ENCODE measurements around the gene CCDC124.

GRCh38 chr19:17886515-17886914 lies 46.3 kb upstream of the CCDC124 start:
- TF ChIP-seq, protein P1, sequence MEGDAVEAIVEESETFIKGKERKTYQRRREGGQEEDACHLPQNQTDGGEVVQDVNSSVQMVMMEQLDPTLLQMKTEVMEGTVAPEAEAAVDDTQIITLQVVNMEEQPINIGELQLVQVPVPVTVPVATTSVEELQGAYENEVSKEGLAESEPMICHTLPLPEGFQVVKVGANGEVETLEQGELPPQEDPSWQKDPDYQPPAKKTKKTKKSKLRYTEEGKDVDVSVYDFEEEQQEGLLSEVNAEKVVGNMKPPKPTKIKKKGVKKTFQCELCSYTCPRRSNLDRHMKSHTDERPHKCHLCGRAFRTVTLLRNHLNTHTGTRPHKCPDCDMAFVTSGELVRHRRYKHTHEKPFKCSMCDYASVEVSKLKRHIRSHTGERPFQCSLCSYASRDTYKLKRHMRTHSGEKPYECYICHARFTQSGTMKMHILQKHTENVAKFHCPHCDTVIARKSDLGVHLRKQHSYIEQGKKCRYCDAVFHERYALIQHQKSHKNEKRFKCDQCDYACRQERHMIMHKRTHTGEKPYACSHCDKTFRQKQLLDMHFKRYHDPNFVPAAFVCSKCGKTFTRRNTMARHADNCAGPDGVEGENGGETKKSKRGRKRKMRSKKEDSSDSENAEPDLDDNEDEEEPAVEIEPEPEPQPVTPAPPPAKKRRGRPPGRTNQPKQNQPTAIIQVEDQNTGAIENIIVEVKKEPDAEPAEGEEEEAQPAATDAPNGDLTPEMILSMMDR (IDR thresholded peaks at IDR 0.05), result no peak
- no peak for TF ChIP-seq POLR2AphosphoS5 (IDR thresholded peaks at IDR 0.05)

Measured in transverse colon (tissue), 4 donors.